HG03039 (cell line): ENCODE data around the gene MASP1.

Experiments used
- ATAC-seq: cut with Tn5 transposase; IDR thresholded peaks from one replicate; pipeline ENCODE4 v1.9.1; 2021; ENCODE audit warnings: mild to moderate bottlenecking, moderate library complexity; ENCODE audit not compliant: unreplicated experiment

MASP1 gene

GRCh38 chr3:187291512-187292132, at the start of gene MASP1:
MASP1 (minus strand) TSS chr3:187291737; CDS start chr3:187291632, 105 bp downstream.
- no peak for ATAC-seq

- ATAC-seq: no peak
These were observed 49.0 kb upstream of the MASP1 start for GRCh38 chr3:187340578-187340977.

GRCh38 chr3:187336322-187336721, 44.8 kb upstream of the MASP1 start:
- ATAC-seq: no peak

- ATAC-seq: no peak
These were observed 43.4 kb upstream of the MASP1 start for GRCh38 chr3:187334904-187335303.

- no peak for ATAC-seq
These were observed 37.2 kb upstream of the MASP1 start for GRCh38 chr3:187328691-187329090.

GRCh38 chr3:187327845-187328244, 36.3 kb upstream of the MASP1 start:
- ATAC-seq: no peak

- no peak for ATAC-seq
These were observed 34.1 kb upstream of the MASP1 start for GRCh38 chr3:187325632-187326031.

- no peak for ATAC-seq
These were observed 31.6 kb upstream of the MASP1 start for GRCh38 chr3:187323091-187323490.

- no peak for ATAC-seq
These were observed 30.8 kb upstream of the MASP1 start for GRCh38 chr3:187322291-187322690.

GRCh38 chr3:187321766-187322165, 30.2 kb upstream of the MASP1 start:
- ATAC-seq: no peak

GRCh38 chr3:187319699-187320302, 28.3 kb upstream of the MASP1 start:
- peak; percentile 71 for ATAC-seq

GRCh38 chr3:187318819-187319616, 27.5 kb upstream of the MASP1 start:
- ATAC-seq: no peak

GRCh38 chr3:187315872-187316271, 24.3 kb upstream of the MASP1 start:
- ATAC-seq: no peak

- no peak for ATAC-seq
These were observed 22.6 kb upstream of the MASP1 start for GRCh38 chr3:187314176-187314575.

- no peak for ATAC-seq
These were observed 19.5 kb upstream of the MASP1 start for GRCh38 chr3:187310954-187311470.

- ATAC-seq: no peak
These were observed 18.7 kb upstream of the MASP1 start for GRCh38 chr3:187310226-187310625.

- ATAC-seq: no peak
These were observed 14.3 kb upstream of the MASP1 start for GRCh38 chr3:187305881-187306280.

- ATAC-seq: no peak
These were observed 8.1 kb upstream of the MASP1 start for GRCh38 chr3:187299611-187300010.

GRCh38 chr3:187296911-187297310, 5.4 kb upstream of the MASP1 start:
- no peak for ATAC-seq

- no peak for ATAC-seq
These were observed 4.5 kb upstream of the MASP1 start for GRCh38 chr3:187296058-187296457.

GRCh38 chr3:187295316-187296034, 3.9 kb upstream of the MASP1 start:
- no peak for ATAC-seq
